ENCODE measurements around the gene KLF12.
A peak's percentile ranks its signal among the peaks of the same experiment; 100 is the strongest.

DNA sequence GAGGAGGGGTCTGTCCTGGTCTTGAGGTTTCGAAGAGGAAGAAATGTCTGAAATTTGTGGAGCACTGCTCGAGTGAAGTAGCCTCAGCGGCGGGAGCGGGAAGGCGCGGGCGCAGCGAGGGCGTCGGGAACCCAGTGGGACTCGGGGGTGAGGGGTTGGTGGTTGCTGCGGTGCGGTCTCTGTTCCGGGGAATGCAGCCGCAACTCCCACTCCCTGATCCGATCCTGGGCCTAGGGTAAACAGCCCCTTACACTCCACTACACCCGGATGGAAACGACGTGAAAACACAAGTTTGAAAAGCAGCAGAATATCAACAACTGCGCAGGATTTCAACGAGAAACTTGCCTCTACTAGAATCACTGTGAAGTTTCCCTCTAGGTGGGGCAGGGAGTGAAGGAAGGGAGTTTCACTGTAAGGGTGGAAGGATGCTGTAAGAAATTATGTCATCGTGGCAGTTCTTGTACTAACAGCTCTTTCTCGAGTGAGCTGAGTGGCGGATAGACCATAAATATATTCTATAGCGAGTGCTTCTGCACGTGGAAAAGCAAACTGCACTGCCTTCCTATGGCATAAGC is 2.0 kb upstream of the KLF12 start:
- TF ChIP-seq, protein P1, sequence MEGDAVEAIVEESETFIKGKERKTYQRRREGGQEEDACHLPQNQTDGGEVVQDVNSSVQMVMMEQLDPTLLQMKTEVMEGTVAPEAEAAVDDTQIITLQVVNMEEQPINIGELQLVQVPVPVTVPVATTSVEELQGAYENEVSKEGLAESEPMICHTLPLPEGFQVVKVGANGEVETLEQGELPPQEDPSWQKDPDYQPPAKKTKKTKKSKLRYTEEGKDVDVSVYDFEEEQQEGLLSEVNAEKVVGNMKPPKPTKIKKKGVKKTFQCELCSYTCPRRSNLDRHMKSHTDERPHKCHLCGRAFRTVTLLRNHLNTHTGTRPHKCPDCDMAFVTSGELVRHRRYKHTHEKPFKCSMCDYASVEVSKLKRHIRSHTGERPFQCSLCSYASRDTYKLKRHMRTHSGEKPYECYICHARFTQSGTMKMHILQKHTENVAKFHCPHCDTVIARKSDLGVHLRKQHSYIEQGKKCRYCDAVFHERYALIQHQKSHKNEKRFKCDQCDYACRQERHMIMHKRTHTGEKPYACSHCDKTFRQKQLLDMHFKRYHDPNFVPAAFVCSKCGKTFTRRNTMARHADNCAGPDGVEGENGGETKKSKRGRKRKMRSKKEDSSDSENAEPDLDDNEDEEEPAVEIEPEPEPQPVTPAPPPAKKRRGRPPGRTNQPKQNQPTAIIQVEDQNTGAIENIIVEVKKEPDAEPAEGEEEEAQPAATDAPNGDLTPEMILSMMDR (IDR thresholded peaks at IDR 0.05; ENCODE audit: borderline replicate concordance, extremely low read depth, low read length, poor library complexity, severe bottlenecking), result peak; percentile 32
- TF ChIP-seq EZH2 (IDR thresholded peaks at IDR 0.05; ENCODE audit: borderline replicate concordance, low read depth, low read length, severe bottlenecking), result no peak
